Islet of Langerhans (tissue), 1 donor: Measurements from ENCODE around the gene CACNB1.

Source experiments
- FAIRE-seq: peaks from one replicate; lab custom pipeline; 2011; peaks lifted over from hg19 to GRCh38; lab: Jason Lieb, UNC

The CACNB1 gene

GRCh38 chr17:39123627-39124026, 73.8 kb downstream of the CACNB1 start:
- FAIRE-seq, result no peak
